Stimulated activated CD8-positive, alpha-beta memory T cell treated with anti-CD3 and anti-CD28 coated beads, Interleukin-2, amount 100 ng/mL, for 48 hours (primary cell): ENCODE results near the gene TNS1.

Experiments
- DNase-seq, 2 donors: peaks; one replicate each; pipeline ENCODE4 v3.0.0-alpha.2; 2020; ENCODE audit warnings: low read depth in 2 of 2

Gene TNS1

GRCh38 chr2:217851191-217852020, 151.4 kb downstream of the TNS1 start:
- DNase-seq, result no peak

GRCh38 chr2:217849154-217849975, 153.4 kb downstream of the TNS1 start:
- DNase-seq, result no peak

- DNase-seq, result no peak
Observed at GRCh38 chr2:217848351-217848957, 154.3 kb downstream of the TNS1 start.

DNA sequence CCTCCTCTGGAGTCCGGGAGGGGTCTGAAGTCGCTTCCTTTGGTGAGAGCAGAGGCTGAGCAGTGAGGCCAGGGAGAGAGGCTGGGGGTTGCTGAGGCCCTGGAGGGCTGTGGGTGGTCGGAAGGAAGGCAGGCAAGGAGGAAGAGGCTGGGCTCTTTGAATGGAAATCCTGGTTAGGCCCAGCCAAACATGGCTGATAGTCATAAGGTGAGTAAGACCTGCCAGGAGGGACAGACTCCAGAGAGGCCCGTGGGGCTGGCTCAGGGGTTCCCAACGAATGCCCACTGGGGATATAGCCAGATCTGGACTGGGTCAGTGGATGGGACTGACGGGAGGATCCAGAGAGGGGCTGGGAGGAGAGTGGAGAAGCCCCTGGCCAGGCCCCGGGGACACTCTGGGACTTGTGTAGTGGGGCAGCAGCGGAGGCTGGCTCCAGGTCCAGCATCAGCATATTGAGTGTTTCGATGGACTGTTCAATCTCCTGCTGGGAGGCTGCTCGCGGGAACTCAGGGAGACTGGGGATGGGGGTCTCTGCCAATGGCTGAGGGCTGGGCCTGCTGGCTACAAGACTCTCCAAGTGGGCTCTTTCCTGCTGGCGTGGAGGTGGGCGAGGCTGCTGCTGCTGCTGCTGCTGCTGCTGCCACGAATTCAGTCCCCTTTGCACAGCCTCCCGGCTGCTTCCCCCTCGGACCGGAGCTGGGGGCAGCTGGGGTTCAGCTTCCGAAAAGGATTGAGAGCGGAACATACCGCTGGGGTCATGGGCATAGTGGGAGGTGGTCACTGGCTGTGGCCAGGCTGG, 155.0 kb downstream of the TNS1 start:
- no peak for DNase-seq

GRCh38 chr2:217847115-217847514, 155.7 kb downstream of the TNS1 start:
- no peak for DNase-seq

DNA sequence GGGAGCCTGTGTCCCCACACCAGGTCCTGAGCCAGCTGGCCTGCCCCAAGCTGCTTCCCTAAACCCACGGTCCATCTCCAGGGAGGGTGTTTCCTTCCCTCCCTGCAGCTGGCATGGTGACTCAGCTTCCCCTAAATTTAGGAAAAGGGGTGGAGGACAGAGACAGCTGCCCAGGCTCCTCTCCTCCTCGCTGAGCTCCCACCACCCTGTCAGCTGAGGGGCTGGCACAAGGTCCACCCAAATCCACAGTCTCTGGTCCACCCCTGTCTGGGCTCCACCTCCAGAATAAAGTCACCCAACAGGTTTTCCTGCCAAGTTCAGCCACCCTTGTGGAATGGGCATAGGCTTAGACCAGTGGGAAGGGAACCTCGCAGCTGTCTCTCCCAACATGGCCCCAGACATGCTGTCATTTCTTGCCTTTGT, 156.5 kb downstream of the TNS1 start:
- DNase-seq, result no peak

DNA sequence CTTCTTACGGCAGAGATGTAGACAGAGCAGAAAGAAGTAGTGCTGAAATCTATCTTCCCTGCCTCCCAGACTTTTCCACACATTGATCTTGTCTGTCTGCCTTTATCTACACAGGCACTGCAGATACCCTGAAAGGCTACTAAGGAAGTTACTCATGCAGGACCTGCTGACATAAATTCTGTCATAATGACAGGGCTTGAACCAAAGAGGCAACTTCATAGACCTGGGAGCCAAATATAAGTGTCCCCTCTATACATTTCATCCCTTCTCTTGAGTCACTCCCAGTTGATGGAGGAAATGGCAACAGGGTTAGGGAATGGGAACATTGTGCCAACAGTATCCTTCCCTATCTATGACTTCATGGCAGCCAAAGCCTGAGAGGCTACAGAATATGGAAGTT, 157.5 kb downstream of the TNS1 start:
- no peak for DNase-seq

DNA sequence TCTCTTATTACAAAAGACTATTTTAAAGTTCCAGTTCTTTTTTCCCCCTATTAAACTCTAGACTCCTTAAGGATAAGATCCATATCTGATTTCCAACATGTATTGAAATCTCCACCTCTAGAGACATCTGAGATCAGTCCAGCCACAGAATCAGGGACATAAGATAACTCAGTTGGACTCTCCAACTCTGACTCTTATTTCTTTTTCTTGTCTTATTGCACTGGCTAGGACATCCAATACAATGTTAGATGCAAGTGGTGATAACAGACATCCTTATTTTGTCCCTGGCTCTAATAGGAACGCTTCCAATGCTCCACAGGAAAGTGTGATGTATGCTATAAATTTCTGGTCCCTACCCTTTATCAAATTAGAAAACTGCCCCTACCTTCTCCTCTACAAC, 158.1 kb downstream of the TNS1 start:
- DNase-seq, result no peak

DNA sequence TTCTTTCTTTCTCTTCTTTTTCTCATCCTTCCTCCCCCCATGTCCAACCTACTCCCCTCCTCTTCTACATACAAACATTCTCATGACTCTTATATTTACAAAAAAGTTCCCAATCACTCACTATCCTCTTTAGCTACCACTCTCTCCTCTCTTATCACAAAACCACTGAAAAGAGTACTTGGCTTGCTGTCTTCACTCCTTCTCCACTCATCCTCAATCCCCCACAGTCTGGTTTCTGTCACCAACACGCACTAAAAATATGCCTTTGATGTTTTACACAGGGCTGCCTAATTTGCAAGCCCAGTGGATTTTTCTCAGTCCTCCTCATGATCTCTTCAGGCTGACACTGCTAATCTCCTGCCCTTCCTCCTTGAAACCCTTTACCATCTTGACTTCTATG, 159.5 kb downstream of the TNS1 start:
- DNase-seq, result no peak

DNA sequence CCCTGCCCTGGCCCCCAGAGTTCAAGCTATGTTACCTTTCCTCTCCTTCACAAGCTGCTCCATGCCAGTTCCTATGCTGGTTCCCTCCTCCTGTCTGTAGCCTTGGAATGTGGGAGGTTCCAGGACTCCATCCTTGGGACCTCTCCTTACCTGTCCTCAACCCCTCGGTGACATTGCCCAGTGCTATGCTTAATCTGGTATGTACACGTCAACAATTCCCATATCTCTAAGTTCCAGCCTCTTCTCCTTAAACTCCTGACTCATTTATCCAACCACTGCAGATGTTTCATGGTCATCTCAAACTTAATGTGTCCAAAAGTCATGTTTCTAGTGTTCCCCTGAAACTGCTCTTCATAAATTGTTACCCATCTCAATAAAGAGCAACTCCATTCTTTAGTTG, 160.8 kb downstream of the TNS1 start:
- no peak for DNase-seq

DNA sequence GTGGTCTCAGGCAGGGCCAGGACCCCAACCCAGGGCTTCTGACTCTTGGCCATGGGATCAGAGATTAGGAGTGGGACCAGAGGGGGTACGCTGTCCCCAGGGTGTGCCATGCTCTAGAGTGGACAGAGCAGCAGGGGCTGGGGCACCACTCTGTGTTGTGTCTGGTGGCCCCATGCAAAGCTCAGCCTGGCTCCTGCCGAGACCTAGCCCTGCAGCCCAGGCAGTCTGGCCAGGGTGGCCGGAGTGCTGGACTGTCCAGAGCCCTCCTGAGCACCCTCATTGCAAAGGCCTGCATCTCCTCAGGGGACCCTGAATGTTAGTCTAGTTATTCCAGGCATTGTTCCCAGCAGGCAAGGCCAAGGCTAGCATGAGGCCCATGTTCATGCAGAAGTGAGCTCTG, 162.3 kb downstream of the TNS1 start:
- no peak for DNase-seq

DNA sequence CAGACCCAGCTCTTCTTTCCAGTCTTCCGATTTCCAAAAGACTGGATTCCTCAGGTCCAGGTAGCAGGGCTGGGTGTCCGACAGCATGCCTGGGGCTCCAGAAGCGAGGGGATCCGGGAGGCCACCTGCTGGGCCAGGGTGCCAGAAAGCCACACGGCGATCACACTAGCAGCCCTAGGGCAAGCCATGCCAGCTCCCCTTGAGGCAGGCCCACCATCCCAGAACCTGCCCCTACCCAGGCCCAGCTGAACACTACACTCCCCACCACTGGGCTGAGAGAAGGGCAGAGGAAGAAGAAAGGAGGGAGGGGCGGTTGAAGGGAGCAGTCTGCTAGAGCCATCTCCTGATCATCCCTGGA, 163.1 kb downstream of the TNS1 start:
- no peak for DNase-seq

- no peak for DNase-seq
Observed at GRCh38 chr2:217839073-217839749, 163.6 kb downstream of the TNS1 start.

GRCh38 chr2:217838409-217838831, 164.4 kb downstream of the TNS1 start:
- no peak for DNase-seq

DNA sequence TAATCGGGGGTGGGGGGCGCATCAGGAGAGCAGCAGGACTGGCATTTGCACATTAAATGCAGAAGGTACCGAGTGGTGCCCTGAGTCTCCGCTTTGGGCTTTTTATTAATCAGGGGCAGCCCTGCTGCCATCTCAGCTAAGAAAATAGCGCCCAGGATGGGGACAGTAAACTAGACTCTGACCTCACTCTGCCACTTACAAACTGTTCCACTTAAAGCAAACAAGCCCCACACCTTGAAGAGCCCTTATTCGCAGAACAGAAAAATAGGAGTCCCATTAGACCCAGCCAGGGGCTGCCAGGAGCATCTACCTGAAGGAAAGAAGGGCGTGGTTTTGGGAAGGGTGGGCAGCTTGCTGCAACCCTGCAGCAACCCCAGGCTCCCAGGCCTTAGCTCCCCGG, 165.3 kb downstream of the TNS1 start:
- DNase-seq, result no peak

GRCh38 chr2:217836901-217837491, 165.8 kb downstream of the TNS1 start:
- no peak for DNase-seq

DNA sequence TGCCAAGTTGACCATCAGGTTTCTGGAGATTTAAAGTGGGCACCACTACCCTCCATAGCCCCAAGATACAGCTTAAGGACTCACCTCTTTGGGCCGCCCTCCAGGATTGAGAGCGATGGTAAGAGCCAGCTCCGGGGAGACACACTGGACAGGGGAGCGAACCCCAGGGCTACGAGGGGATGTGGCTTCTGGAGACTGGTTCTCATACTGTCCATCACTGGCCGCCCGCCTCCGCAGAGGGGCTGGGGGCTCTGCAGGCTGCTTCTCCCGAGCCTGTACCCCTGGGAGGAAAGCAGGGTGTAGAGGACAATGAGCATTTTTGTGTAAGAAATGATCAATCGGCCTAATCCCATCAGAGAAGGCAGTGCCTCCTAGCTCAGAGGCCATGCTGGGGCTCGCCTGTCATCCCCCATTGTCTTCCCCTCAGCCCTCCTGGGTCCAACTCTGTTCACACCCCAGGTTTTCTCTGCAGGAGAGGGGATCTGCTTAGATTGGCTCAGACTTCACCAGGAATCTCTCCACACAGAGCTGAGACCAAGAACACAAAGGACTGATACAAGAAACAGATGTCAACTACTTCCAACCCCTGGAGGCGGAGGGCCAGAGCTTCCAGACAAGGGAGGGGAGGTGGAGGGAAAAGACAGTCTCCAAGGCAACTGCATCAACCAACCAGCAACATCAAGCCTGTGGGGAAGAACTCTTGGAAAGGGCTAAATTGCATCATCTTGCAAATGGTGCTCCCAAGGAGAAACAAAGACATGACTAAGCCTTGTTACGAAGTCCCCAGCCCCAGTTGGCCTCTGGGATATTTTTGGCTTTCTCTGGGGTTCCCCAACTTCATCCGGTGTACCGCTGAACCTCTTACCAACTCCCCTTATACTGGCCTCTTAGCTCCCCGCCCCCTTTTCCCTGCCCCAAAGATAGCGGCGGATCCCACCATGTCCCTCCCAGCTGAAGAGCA, 166.6 kb downstream of the TNS1 start:
- no peak for DNase-seq

GRCh38 chr2:217834744-217835513, 167.9 kb downstream of the TNS1 start:
- DNase-seq, result no peak

DNA sequence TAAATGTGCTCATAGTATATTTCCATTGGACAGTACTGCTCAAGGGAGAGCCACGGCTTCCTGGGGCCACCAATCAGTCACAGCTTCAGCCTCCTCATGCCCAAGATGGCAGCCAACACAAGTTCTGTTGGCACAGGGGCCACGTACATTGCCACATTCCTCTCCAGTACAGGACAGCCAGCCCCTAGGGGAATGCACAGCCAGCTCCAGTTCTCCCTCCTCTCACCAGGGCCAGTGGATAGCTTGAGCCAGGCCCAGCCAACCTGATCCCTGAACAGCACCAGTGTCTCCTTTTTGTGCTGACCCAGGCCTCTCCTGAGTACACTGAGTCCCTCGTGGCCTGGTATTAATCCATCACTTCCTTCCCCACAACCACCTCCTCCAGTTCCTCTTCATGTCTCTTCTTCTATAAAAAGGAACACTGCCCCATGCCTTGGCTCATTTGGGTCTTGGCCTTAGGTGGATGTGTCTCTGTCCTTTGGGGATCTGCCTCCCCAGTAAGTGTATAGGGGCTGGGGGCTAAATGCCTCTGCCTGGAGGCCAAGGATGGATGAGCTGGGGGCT, 168.7 kb downstream of the TNS1 start:
- no peak for DNase-seq
